Measurements from ENCODE around the gene KRTAP1-4.
"Not testable (repeated sequence)": the region's sequence is repeated elsewhere in the genome, so short reads cannot be mapped to it uniquely, and the experiment has no call there.

Gene KRTAP1-4

DNA sequence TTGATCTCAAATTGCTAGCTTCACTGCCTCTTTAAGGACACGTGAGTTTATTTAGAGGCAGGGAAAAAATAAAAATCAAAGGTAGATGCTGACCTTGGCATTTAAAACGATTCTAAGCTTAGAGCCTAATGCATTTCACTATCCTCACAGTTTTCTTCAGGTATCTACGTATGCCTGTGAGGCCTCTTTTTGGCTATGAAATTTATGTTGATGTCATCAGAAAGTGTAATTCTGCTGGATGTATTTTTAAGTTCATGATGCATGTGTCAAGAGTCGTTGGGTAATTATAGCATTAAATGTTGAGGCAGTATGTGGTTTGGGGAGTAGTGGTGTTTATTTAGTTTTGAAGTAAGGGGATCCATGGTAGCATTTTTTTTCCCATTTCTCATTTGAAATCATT lies 26.1 kb downstream of the KRTAP1-4 start:
- no peak for TF ChIP-seq CTCF (conservative IDR thresholded peaks at IDR 0.05; ENCODE audit: low read depth)
- no peak for DNase-seq (ENCODE audit: low spot score)
- ChIA-PET POLR2A (ENCODE audit: low non-redundant PET) (no interaction called here), CTCF (interaction anchor here (0.5 kb wide), 1 partner anchor 575 kb away, joined by 3 read pairs; no protein-coding TSS in a partner anchor)
- H3K27ac ChIP-seq, result peak overlapping the region; percentile 65

DNA sequence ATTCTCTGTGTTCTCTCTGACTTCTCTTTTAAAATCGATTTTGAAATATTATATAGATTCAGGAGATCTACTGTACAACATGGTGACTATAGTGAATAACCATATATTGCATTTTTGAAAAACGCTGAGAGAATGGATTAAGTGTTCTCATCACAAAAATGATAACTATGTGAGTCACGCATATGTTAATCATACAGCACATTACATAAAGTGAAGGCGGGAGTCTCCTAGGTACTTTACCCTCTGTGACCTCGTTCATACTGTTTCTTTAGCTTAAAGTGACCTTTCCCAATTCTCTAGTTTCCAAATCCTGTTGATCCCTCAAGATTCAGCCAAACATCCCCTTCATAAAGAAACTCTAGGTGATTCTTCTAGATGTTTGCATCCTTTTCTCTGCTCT lies 27.2 kb downstream of the KRTAP1-4 start:
- H3K27ac ChIP-seq, result 0 out of 2 replicates have a peak overlapping the region, but pooled peaks have one; percentile 85
- POLR2A ChIA-PET (ENCODE audit: low non-redundant PET), result no interaction called here
- DNase-seq (ENCODE audit: low spot score), result peak; percentile 70
- CTCF ChIA-PET, result no interaction called here
- TF ChIP-seq CTCF (conservative IDR thresholded peaks at IDR 0.05; ENCODE audit: low read depth), result no peak

- ChIA-PET CTCF (no interaction called here), POLR2A (ENCODE audit: low non-redundant PET) (no interaction called here)
- no peak for TF ChIP-seq CTCF (conservative IDR thresholded peaks at IDR 0.05; ENCODE audit: low read depth)
- no peak for DNase-seq (ENCODE audit: low spot score)
- H3K27ac ChIP-seq, result peak overlapping the region; percentile 85
Observed at GRCh38 chr17:41001795-41002194, 28.2 kb downstream of the KRTAP1-4 start.

DNA sequence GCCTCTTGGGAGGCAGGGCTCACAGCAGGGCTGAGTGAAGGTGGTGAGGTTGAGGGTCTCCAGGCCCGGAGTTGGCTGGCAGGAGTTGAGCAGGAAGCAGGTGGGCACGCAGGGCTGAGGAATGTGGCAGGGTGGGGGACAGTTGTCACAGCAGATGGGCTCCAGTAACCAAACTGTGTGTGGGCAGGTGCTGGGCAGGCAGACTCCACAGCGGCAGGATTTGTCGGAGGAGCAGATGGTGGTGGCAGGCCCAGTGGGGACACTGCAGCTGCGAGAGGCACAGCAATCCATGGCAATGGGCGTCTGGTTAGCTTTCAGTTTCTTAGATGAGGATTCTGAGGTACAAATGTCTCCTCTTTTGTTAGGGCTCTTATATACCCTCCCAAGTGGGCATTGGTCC lies 30.4 kb downstream of the KRTAP1-4 start, which contains the start of gene KRTAP3-2:
Gene KRTAP3-2 (minus strand): TSS at position 344 of the 400 bp plus-strand sequence. CDS start 53 bp downstream, at position 291.
- POLR2A ChIA-PET (ENCODE audit: low non-redundant PET); H3K27ac ChIP-seq; DNase-seq (ENCODE audit: low spot score): not testable (repeated sequence)
- CTCF ChIA-PET, result interaction anchor here (0.7 kb wide), 1 partner anchor 409 kb away, joined by 3 read pairs; no protein-coding TSS in a partner anchor

GRCh38 chr17:40997361-40997760 lies 32.6 kb downstream of the KRTAP1-4 start:
- no peak for DNase-seq (ENCODE audit: low spot score)
- TF ChIP-seq CTCF (conservative IDR thresholded peaks at IDR 0.05; ENCODE audit: low read depth), result no peak
- ChIA-PET CTCF (no interaction called here), POLR2A (ENCODE audit: low non-redundant PET) (no interaction called here)
- no peak overlapping the region for H3K27ac ChIP-seq

- H3K27ac ChIP-seq, result no peak overlapping the region
- CTCF ChIA-PET, result no interaction called here
- POLR2A ChIA-PET (ENCODE audit: low non-redundant PET), result no interaction called here
- no peak for DNase-seq (ENCODE audit: low spot score)
- no peak for TF ChIP-seq CTCF (conservative IDR thresholded peaks at IDR 0.05; ENCODE audit: low read depth)
Observed at GRCh38 chr17:40996829-40997228, 33.2 kb downstream of the KRTAP1-4 start.

DNA sequence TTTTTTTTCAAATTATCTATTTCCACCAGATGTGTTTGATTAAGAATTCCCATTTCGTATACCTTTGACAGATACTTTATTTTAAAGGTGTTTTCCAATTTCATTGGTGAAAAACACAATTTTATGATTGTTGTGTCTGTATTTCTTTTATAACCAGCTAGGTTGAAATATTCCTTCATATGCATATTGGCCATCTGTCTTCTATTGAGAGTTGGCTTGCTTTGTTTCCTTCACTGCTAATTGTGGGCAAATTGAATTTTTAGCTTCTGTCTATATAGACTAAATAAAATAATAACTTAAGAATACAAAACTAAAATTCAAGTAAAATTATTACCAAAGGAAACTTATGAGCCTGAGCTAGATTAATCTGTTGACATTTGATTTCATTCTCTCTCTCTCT lies 34.9 kb downstream of the KRTAP1-4 start:
- H3K27ac ChIP-seq, result no peak overlapping the region
- TF ChIP-seq CTCF (conservative IDR thresholded peaks at IDR 0.05; ENCODE audit: low read depth), result no peak
- ChIA-PET CTCF (no interaction called here), POLR2A (ENCODE audit: low non-redundant PET) (no interaction called here)
- no peak for DNase-seq (ENCODE audit: low spot score)

Data from RWPE1 (cell line).